ENCODE measurements around the gene PIP5KL1. TPM values are rescaled to one million over a fixed set of nuclear protein-coding genes. Genes with fewer than 3 reads are reported as not detected.
A peak's percentile ranks its signal among the peaks of the same experiment; 100 is the strongest.

PIP5KL1 gene
- total RNA-seq, 1 experiment from 2014 or later = 0.17 TPM

DNA sequence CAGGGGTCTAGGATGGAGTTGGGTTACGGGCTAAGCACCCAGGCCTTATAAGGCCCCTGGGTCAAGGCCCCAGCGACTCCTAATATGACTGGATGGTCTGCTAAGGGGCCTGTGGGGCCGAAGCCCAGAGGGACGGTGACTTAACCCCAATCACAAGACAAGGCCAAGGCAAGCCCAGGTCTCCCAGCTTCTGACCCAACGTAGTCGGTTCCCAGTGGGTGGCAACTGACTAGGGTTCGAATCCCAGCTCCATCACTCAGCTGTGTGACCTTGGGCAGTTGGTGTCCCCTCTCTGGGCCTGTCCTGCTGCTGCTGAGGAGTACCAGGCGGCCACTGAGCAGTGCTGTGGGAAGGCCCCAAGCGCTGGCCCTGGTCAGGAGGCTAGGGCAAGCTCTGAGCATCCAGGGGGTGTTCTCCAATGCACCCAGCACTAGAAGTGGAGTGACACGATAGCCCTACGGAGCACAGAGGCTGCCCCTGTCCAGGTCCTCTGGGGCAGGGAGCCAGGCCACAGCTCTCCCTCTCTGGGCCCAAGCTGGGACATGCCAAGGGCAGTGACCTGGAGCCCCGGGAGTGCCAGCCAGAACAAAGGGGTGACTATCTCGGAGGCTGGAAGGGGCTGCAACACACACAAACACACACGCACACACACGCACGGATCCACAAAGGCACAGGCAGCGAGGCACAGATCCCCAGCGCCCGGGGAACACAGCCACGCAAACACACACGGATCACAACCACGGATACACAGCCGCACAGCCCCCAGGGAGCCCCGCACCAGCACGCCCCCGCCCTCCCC lies 53.6 kb downstream of the PIP5KL1 start:
- H3K27me3 Mint-ChIP-seq (ENCODE audit: unreplicated experiment) = no peaks in the 10 kb centered on the region
- no peaks in the 10 kb centered on the region for H3K4me1 Mint-ChIP-seq (ENCODE audit: low read depth, unreplicated experiment)
- H3K9me3 Mint-ChIP-seq (ENCODE audit: low read depth, unreplicated experiment) = no peaks in the 10 kb centered on the region
- DNase-seq = no peak
- H3K4me3 Mint-ChIP-seq (ENCODE audit: low read depth, unreplicated experiment) = peak overlapping the region; percentile 60
- H3K36me3 Mint-ChIP-seq (ENCODE audit: insufficient read depth, unreplicated experiment) = peaks cover 11% of the 10 kb centered on the region
- H3K27ac Mint-ChIP-seq (ENCODE audit: unreplicated experiment) = no peak overlapping the region
- CTCF ChIA-PET = no interaction called here
- intact Hi-C loops (cut with micrococcal nuclease; ENCODE audit: unreplicated experiment) = no loop called here
- BruUV-seq (replicated peaks) = no TSS peak
- TF ChIP-seq, protein P1, sequence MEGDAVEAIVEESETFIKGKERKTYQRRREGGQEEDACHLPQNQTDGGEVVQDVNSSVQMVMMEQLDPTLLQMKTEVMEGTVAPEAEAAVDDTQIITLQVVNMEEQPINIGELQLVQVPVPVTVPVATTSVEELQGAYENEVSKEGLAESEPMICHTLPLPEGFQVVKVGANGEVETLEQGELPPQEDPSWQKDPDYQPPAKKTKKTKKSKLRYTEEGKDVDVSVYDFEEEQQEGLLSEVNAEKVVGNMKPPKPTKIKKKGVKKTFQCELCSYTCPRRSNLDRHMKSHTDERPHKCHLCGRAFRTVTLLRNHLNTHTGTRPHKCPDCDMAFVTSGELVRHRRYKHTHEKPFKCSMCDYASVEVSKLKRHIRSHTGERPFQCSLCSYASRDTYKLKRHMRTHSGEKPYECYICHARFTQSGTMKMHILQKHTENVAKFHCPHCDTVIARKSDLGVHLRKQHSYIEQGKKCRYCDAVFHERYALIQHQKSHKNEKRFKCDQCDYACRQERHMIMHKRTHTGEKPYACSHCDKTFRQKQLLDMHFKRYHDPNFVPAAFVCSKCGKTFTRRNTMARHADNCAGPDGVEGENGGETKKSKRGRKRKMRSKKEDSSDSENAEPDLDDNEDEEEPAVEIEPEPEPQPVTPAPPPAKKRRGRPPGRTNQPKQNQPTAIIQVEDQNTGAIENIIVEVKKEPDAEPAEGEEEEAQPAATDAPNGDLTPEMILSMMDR (IDR thresholded peaks at IDR 0.05; ENCODE audit: unreplicated experiment) = no peak

DNA sequence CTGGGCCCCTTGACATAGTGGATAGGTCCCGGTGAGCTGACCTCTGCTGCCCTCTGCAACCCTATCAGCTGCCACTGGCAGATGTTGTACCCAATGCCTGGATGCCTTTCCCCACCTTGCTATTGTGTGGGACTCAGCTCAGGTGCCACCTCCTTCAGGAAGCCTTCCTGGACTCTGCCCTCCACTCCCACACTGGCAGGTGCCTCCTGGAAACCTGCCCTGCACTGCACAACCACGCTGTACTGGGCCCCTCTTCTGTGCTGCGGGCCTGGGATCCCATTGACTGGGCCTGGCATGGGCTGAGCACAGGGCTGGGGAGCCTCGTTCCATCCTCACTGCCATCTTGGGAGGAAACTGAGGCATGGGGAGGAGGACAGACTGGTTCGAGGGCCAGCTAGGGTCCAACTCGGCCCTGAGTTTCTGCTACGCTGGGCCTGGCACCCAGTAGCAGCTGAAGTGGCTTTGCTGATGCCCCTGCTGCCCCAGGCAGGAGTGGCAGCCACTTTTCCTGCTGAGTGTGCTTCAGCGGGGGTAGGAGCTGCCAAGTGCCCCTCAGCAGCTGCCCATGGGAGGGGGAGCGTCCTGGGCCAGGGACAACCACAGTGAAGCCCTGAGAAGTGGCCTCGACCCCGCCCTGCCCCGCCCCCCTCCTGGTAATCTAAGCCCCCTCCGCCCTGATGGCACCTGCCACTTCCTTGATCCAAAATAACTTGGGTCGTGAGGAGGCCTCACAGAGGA lies 54.4 kb downstream of the PIP5KL1 start:
- CTCF ChIA-PET = no interaction called here
- no peak overlapping the region for H3K4me3 Mint-ChIP-seq (ENCODE audit: low read depth, unreplicated experiment)
- H3K27me3 Mint-ChIP-seq (ENCODE audit: unreplicated experiment) = no peaks in the 10 kb centered on the region
- no peak overlapping the region for H3K27ac Mint-ChIP-seq (ENCODE audit: unreplicated experiment)
- no peaks in the 10 kb centered on the region for H3K9me3 Mint-ChIP-seq (ENCODE audit: low read depth, unreplicated experiment)
- TF ChIP-seq, protein P1 (IDR thresholded peaks at IDR 0.05; ENCODE audit: unreplicated experiment) = no peak
- no TSS peak for BruUV-seq (replicated peaks)
- intact Hi-C loops (cut with micrococcal nuclease; ENCODE audit: unreplicated experiment) = no loop called here
- H3K4me1 Mint-ChIP-seq (ENCODE audit: low read depth, unreplicated experiment) = no peaks in the 10 kb centered on the region
- H3K36me3 Mint-ChIP-seq (ENCODE audit: insufficient read depth, unreplicated experiment) = peaks cover 11% of the 10 kb centered on the region
- DNase-seq = no peak

DNA sequence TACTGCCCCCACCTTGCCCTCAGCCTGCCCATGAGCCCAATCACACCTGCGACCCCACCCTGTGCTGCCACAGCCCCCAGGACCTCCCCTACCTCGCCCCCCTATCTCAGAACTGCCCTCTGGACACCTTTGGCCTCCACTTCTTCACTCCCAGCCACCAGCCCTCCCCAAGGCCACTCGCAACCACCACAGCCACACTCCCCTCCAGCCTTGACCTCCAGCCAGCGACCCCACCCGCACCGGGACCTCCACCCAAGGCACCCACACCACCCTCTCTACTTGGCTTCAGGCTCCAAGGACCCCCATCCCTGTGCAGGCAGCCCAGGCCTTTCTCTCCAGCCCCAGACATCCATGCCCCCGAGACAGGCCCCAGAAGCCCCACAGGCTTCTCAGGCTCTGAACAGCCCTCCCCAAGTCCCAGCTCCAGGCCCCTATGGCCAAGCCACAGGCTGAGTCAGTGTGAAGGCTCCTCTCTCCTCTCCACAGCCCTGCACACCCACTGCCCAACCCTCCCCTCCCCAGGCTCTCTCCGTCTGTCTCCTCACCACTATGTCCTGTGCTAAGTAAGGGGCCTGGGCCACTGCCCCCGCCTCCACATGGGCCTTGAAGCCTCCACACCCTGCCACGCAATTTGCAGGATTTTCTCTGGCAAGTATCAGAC lies 55.1 kb downstream of the PIP5KL1 start:
- BruUV-seq (replicated peaks) = no TSS peak
- Mint-ChIP-seq H3K9me3 (ENCODE audit: low read depth, unreplicated experiment) (no peaks in the 10 kb centered on the region), H3K4me1 (ENCODE audit: low read depth, unreplicated experiment) (no peaks in the 10 kb centered on the region), H3K4me3 (ENCODE audit: low read depth, unreplicated experiment) (no peak overlapping the region), H3K27ac (ENCODE audit: unreplicated experiment) (no peak overlapping the region), H3K36me3 (ENCODE audit: insufficient read depth, unreplicated experiment) (peaks cover 11% of the 10 kb centered on the region), H3K27me3 (ENCODE audit: unreplicated experiment) (no peaks in the 10 kb centered on the region)
- TF ChIP-seq, protein P1 (IDR thresholded peaks at IDR 0.05; ENCODE audit: unreplicated experiment) = no peak
- no peak for DNase-seq
- CTCF ChIA-PET = no interaction called here
- intact Hi-C loops (cut with micrococcal nuclease; ENCODE audit: unreplicated experiment) = no loop called here

DNA sequence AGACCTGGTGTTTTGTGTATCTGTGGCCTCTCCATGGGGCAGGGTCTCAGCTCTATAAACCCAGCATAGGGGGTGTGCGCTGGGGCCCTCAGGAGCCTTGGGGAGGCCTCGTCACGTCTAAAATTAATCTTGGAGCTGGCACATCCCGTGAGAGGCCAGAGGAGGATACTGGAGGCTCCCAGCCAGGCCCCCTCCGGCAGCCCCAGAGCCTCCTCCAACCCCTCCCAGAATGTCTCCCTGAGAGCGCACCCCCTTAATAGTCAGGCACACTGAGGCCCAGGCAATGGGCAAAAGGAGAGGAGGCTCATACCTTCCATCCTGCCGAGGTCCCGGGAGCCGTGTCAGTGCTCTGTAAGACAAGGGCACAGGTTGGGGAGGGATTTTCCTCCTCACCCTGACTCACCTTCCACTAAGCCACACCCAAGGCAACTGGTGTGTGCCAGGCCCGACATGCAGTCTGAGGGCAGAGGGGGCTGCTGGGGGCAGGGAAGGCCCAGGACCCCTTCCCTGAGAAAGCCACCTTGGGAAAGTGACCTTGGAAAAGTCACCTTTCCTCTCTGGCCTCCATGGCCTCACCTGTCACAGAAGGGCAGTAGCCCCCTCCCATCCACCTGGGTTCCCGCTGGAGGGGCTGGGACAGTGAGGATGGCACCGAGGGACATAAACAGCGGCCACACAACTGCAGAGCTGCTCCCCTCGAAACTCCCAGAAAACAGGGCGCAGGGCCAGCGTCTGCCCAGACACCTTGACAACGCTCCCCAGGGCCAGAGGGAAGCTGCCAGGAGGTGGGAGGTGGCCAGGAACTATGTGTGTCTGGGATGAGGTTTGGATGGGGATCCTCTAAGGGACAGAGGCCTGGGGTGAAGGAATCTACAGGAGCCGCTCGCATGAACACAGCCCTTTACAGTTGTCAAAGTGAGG lies 56.0 kb downstream of the PIP5KL1 start:
- CTCF ChIA-PET = interaction anchor here (0.9 to 1.1 kb wide), 2 partner anchors 140 to 153 kb away, joined by 3 to 5 read pairs; partner anchors contain the start of gene TOR2A
- TF ChIP-seq, protein P1 (IDR thresholded peaks at IDR 0.05; ENCODE audit: unreplicated experiment) = no peak
- Mint-ChIP-seq H3K36me3 (ENCODE audit: insufficient read depth, unreplicated experiment) (peaks cover 11% of the 10 kb centered on the region), H3K27me3 (ENCODE audit: unreplicated experiment) (no peaks in the 10 kb centered on the region), H3K27ac (ENCODE audit: unreplicated experiment) (no peak overlapping the region), H3K9me3 (ENCODE audit: low read depth, unreplicated experiment) (no peaks in the 10 kb centered on the region), H3K4me3 (ENCODE audit: low read depth, unreplicated experiment) (no peak overlapping the region), H3K4me1 (ENCODE audit: low read depth, unreplicated experiment) (no peaks in the 10 kb centered on the region)
- DNase-seq = no peak
- no TSS peak for BruUV-seq (replicated peaks)
- intact Hi-C loops (cut with micrococcal nuclease; ENCODE audit: unreplicated experiment) = loop anchor here (5.0 kb wide), 1 partner anchor 137 kb away; the partner anchor contains the start of gene TOR2A
